HG03066 (cell line): ENCODE measurements around the gene ZFP36L1.

Source experiments
- ATAC-seq: cut with Tn5 transposase; IDR thresholded peaks from one replicate; pipeline ENCODE4 v1.9.1; 2021; ENCODE audit warnings: low read depth; ENCODE audit not compliant: unreplicated experiment

ZFP36L1 gene

GRCh38 chr14:68744613-68745012 is 48.3 kb downstream of the ZFP36L1 start:
- ATAC-seq = no peak

GRCh38 chr14:68741839-68742470 is 50.9 kb downstream of the ZFP36L1 start:
- ATAC-seq = peak; percentile 91

GRCh38 chr14:68741477-68741791 is 51.4 kb downstream of the ZFP36L1 start:
- no peak for ATAC-seq

GRCh38 chr14:68740788-68741476 is 51.9 kb downstream of the ZFP36L1 start:
- ATAC-seq = no peak

GRCh38 chr14:68739701-68740100 is 53.2 kb downstream of the ZFP36L1 start:
- ATAC-seq = no peak

GRCh38 chr14:68738559-68738958 is 54.3 kb downstream of the ZFP36L1 start:
- no peak for ATAC-seq
